ENCODE results near the gene ASB5. TPM values are rescaled to one million over a fixed set of nuclear protein-coding genes. Genes with fewer than 3 reads are reported as not detected.

ASB5 gene
- total and polyA plus RNA-seq, 2 of the 8 experiments (the other 6 are each of a cell fraction or from before 2014, with no cell fraction given) = 0.02 TPM; not detected in 1

DNA sequence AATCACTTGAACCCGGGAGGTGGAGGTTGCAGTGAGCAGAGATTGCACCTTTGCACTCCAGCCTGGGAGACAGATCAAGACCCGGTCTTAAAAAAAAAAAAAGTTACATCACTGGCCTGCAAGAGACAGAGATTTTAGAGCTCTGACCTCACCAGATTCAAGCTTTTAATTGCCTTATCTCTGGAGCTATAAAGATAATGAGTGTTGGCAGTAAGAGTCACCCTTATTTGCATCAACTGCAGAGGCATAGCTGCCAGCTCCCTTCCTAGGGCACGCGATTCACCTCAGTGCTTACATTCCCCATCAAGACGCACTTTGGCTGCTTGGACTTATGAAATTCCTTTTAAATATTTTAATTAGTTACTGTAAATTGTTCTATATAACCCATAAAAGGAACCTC lies 61.2 kb downstream of the ASB5 start:
- Histone ChIP-seq H3K14ac (ENCODE audit: insufficient read length) (no peak overlapping the region), H4K20me1 (replicated peaks in 1 of 2; ENCODE audit: control insufficient read depth in 1 of 2, insufficient read depth in 2 of 2, low read length in 2 of 2) (no peaks in the 10 kb centered on the region), H3K23me2 (ENCODE audit: low read depth, low read length) (no peaks in the 10 kb centered on the region; the same call in 1 of the 2 replicates), H4K8ac (ENCODE audit: extremely low read depth, insufficient read depth, low read length) (no peak overlapping the region), H4K5ac (ENCODE audit: insufficient read length, low read depth, low read length) (no peak overlapping the region), H3K4me3 (ENCODE audit: extremely low read depth in 1 of 4, insufficient read depth in 2 of 4, low read depth in 3 of 4, low read length in 4 of 4) (no peak overlapping the region), H2BK15ac (ENCODE audit: low read length) (no peak overlapping the region), H4K91ac (replicated peaks; ENCODE audit: insufficient read length, low read length) (no peak overlapping the region), H3K4me1 (replicated peaks in 1 of 4; ENCODE audit: control insufficient read depth in 3 of 4, insufficient read depth in 4 of 4, low read length in 3 of 4) (peaks cover 0 to 4% (median under 1%) of the 10 kb centered on the region in 4 experiments; a peak in 3 of 7 replicates), H3K27ac (ENCODE audit: low read depth, low read length) (no peak overlapping the region), H2AFZ (ENCODE audit: low read length) (no peak overlapping the region), H3K23ac (ENCODE audit: insufficient read length) (no peak overlapping the region), H3K56ac (replicated peaks; ENCODE audit: insufficient read length, low read depth, low read length) (no peak overlapping the region), H2BK20ac (ENCODE audit: low read length) (no peak overlapping the region), H3K4ac (replicated peaks; ENCODE audit: insufficient read length, low read depth, low read length) (no peak overlapping the region), H2BK12ac (ENCODE audit: low read depth, low read length) (no peak overlapping the region), H3K9me3 (ENCODE audit: insufficient read depth in 2 of 2, low read depth in 1 of 2, low read length in 1 of 2) (no peaks in the 10 kb centered on the region), H3K79me2 (ENCODE audit: control insufficient read depth in 1 of 2, insufficient read depth in 2 of 2, low read length in 2 of 2) (no peaks in the 10 kb centered on the region), H3K79me1 (ENCODE audit: low read depth, low read length) (no peaks in the 10 kb centered on the region), H3K4me2 (ENCODE audit: insufficient read depth in 1 of 2, low read depth in 2 of 2, low read length in 2 of 2) (no peak overlapping the region), H2BK120ac (replicated peaks; ENCODE audit: low read depth, low read length) (no peak overlapping the region), H3K9ac (replicated peaks in 1 of 4; ENCODE audit: extremely low read depth in 1 of 4, low read depth in 3 of 4, low read length in 3 of 4) (no peak overlapping the region), H3K18ac (ENCODE audit: extremely low read depth, low read length) (no peak overlapping the region), H3K36me3 (ENCODE audit: control insufficient read depth in 2 of 4, insufficient read depth in 4 of 4, low read length in 3 of 4) (no peaks in the 10 kb centered on the region), H2AK5ac (ENCODE audit: low read depth, low read length) (no peak overlapping the region), H2BK5ac (ENCODE audit: low read depth, low read length) (no peak overlapping the region), H3K27me3 (replicated peaks in 1 of 4; ENCODE audit: control insufficient read depth in 3 of 4, extremely low read depth in 1 of 4, insufficient read depth in 3 of 4, low read length in 3 of 4) (no peaks in the 10 kb centered on the region)
- 84% methylated on average over 5 of the region's 5 CpGs; no CpG with 5 or more reads in 1 of the 2 experiments for WGBS, 2 experiments (ENCODE audit: extremely low coverage in 1 of 2, insufficient coverage in 1 of 2, insufficient read length in 1 of 2, insufficient replicate concordance in 2 of 2, low coverage in 1 of 2, low lambda C conversion rate in 2 of 2, missing lambda C conversion rate in 1 of 2)
- no peak for FAIRE-seq
- ChIA-PET POLR2A (ENCODE audit: partially characterized antibody) (no interaction called here), CTCF (ENCODE audit: partially characterized antibody) (interaction anchor here (0.6 to 1.5 kb wide), 3 partner anchors 9 to 669 kb away, joined by 3 to 5 read pairs (median 5); no protein-coding TSS in a partner anchor)
- TF ChIP-seq TCF12 (IDR thresholded peaks at IDR 0.05; ENCODE audit: low read depth, low read length) (no peak), POU5F1 (IDR thresholded peaks at IDR 0.05; ENCODE audit: low read depth, low read length) (no peak)
- no peak for DNase-seq (ENCODE audit: low read depth in 1 of 2, low spot score in 2 of 2)

All from H1 (cell line).